HEK293 (cell line): ENCODE data around the gene XYLT2.

Experiments used
- CTCF ChIA-PET: fragments of 350-600 bp; formaldehyde crosslinking; extraction: SDS; loops from one replicate; lab custom pipeline; 2021; ENCODE audit warnings: antibody characterized with exemption; lab: Yijun Ruan, JAX
- POLR2A ChIA-PET: fragments of 300-600 bp; formaldehyde crosslinking; extraction: SDS; loops from one replicate; lab custom pipeline; 2020; ENCODE audit warnings: antibody characterized with exemption, inconsistent platforms; lab: Yijun Ruan, JAX
- H3K27ac ChIP-seq: fragments of 200-500 bp; sonication (Bioruptor generic); 2 replicates; pipeline ENCODE4 v1.5.1; 2014; ENCODE audit warnings: low read depth, low read length, control low read depth, inconsistent platforms; ENCODE audit errors: extremely low read depth
- H3K36me3 ChIP-seq, 2 experiments: fragments of 200-500 bp in 1 of 2; sonication (Bioruptor generic) in 1 of 2; 1 replicate in 1 of 2; 2 replicates in 1 of 2; pipeline ENCODE4 v1.5.1; 2014 to 2017; ENCODE audit warnings: inconsistent platforms in 2 of 2, low read length in 2 of 2; ENCODE audit not compliant: control insufficient read depth in 2 of 2, insufficient read depth in 1 of 2
- H3K4me1 ChIP-seq: fragments of 200-500 bp; sonication (Bioruptor generic); 2 replicates; pipeline ENCODE4 v1.5.1; 2014; ENCODE audit warnings: mild to moderate bottlenecking, low read length, inconsistent platforms; ENCODE audit not compliant: control insufficient read depth, insufficient read depth
- H3K4me3 ChIP-seq: 2 replicates; pipeline ENCODE4 v1.5.1; 2011; ENCODE audit warnings: low read depth, mild to moderate bottlenecking, control low read depth, low read length, moderate library complexity
- H3K9me3 ChIP-seq: fragments of 200-500 bp; sonication (Bioruptor generic); 2 replicates; pipeline ENCODE4 v1.5.1; 2014; ENCODE audit warnings: low read depth, low read length, inconsistent platforms; ENCODE audit not compliant: control insufficient read depth, insufficient read depth
- GLIS1 ChIP-seq: fragments of 450-650 bp; formaldehyde crosslinking; IDR thresholded peaks from 2 replicates; pipeline ENCODE4 v1.5.1; 2016; ENCODE audit warnings: missing biosample characterization, missing genetic modification characterization
- HOXC10 ChIP-seq: sonication (generic); formaldehyde crosslinking; IDR thresholded peaks from 2 replicates; pipeline ENCODE4 v1.8.1; 2023; ENCODE audit warnings: mild to moderate bottlenecking, missing genetic modification reagents
- KLF16 ChIP-seq: fragments of 450-650 bp; formaldehyde crosslinking; IDR thresholded peaks from 2 replicates; pipeline ENCODE4 v1.5.1; 2017; ENCODE audit warnings: missing biosample characterization, missing genetic modification characterization
- OSR2 ChIP-seq: fragments of 450-650 bp; formaldehyde crosslinking; IDR thresholded peaks from 2 replicates; pipeline ENCODE4 v1.5.1; 2016; ENCODE audit warnings: missing biosample characterization, missing genetic modification characterization
- RBAK ChIP-seq: fragments of 450-650 bp; formaldehyde crosslinking; IDR thresholded peaks from 2 replicates; pipeline ENCODE4 v1.5.1; 2016; ENCODE audit warnings: missing biosample characterization, missing genetic modification characterization
- SCRT2 ChIP-seq: fragments of 450-650 bp; formaldehyde crosslinking; IDR thresholded peaks from 2 replicates; pipeline ENCODE4 v1.5.1; 2016; ENCODE audit warnings: missing biosample characterization, missing genetic modification characterization
- SP3 ChIP-seq: fragments of 450-650 bp; formaldehyde crosslinking; IDR thresholded peaks from 2 replicates; pipeline ENCODE4 v1.5.1; 2016; ENCODE audit warnings: missing biosample characterization, missing genetic modification characterization
- ZBTB17 ChIP-seq: fragments of 450-650 bp; formaldehyde crosslinking; IDR thresholded peaks from 2 replicates; pipeline ENCODE4 v1.5.1; 2016; ENCODE audit warnings: missing biosample characterization, missing genetic modification characterization
- ZBTB20 ChIP-seq: fragments of 450-650 bp; formaldehyde crosslinking; IDR thresholded peaks from 2 replicates; pipeline ENCODE4 v1.5.1; 2016; ENCODE audit warnings: missing biosample characterization, missing genetic modification characterization
- ZNF133 ChIP-seq: fragments of 450-650 bp; formaldehyde crosslinking; IDR thresholded peaks from 2 replicates; pipeline ENCODE4 v1.5.1; 2016; ENCODE audit warnings: missing biosample characterization, missing genetic modification characterization
- ZNF146 ChIP-seq: fragments of 450-650 bp; formaldehyde crosslinking; IDR thresholded peaks from 2 replicates; pipeline ENCODE4 v1.5.1; 2016; ENCODE audit warnings: missing biosample characterization, missing genetic modification characterization
- ZNF174 ChIP-seq: fragments of 450-650 bp; formaldehyde crosslinking; IDR thresholded peaks from 2 replicates; pipeline ENCODE4 v1.5.0; 2017; ENCODE audit warnings: missing biosample characterization, mild to moderate bottlenecking, missing genetic modification characterization
- ZNF530 ChIP-seq: fragments of 450-650 bp; formaldehyde crosslinking; IDR thresholded peaks from 2 replicates; pipeline ENCODE4 v1.5.1; 2016; ENCODE audit warnings: low read depth, missing biosample characterization, missing genetic modification characterization
- ZNF549 ChIP-seq: fragments of 450-650 bp; IDR thresholded peaks from 2 replicates; pipeline ENCODE4 v1.5.1; 2018; ENCODE audit warnings: missing biosample characterization, missing genetic modification characterization, mild to moderate bottlenecking, inconsistent platforms, moderate library complexity
- ZNF626 ChIP-seq: fragments of 450-650 bp; sonication (Bioruptor Pico); formaldehyde crosslinking; IDR thresholded peaks from 2 replicates; pipeline ENCODE4 v1.5.1; 2018; ENCODE audit warnings: missing biosample characterization, missing genetic modification characterization, inconsistent platforms
- TF ChIP-seq, protein P1 (sequence below): fragments of 450-650 bp; formaldehyde crosslinking; IDR thresholded peaks from 2 replicates; pipeline ENCODE4 v1.5.1; 2016; ENCODE audit warnings: missing biosample characterization, missing genetic modification characterization
- TF ChIP-seq, protein P2 (sequence below): fragments of 450-650 bp; formaldehyde crosslinking; IDR thresholded peaks from 2 replicates; pipeline ENCODE4 v1.5.1; 2016; ENCODE audit warnings: missing biosample characterization, missing genetic modification characterization
- TF ChIP-seq, protein P3 (sequence below): fragments of 450-650 bp; formaldehyde crosslinking; IDR thresholded peaks from 2 replicates; pipeline ENCODE4 v1.5.1; 2016; ENCODE audit warnings: missing biosample characterization, missing genetic modification characterization
- TF ChIP-seq, protein P4 (sequence below): fragments of 450-650 bp; formaldehyde crosslinking; IDR thresholded peaks from 2 replicates; pipeline ENCODE4 v1.5.1; 2016; ENCODE audit warnings: missing biosample characterization, missing genetic modification characterization

XYLT2 gene

DNA sequence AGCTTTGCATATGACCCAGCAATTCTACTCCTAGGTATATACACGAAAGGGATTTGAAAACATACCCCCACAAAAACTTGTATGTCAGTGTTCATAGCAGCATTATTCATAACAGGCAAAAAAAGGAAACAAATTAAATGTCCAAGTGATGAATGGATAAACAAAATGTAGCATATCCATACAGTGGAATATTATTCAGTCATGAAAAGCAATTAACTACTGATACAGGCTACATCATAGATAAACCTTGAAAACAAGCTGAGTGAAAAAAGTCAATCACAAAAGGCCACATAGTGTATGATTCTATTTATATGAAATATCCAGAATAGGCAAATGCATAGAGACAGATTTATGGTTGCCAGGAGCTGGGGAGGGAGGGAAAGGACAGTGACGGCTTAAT, 27.8 kb downstream of the XYLT2 start:
- ChIA-PET CTCF (interaction anchor here (0.7 to 2.2 kb wide), 7 partner anchors 12 to 173 kb away, joined by 3 to 17 read pairs (median 5); partner anchors contain the start of gene LRRC59), POLR2A (interaction anchor here (1.3 to 3.6 kb wide), 5 partner anchors 9 to 23 kb away, joined by 3 to 15 read pairs (median 6); partner anchors contain the start of gene LRRC59)
- no peaks in the 10 kb centered on the region for H3K9me3 ChIP-seq
- H3K4me3 ChIP-seq = peak overlapping the region; percentile 97
- TF ChIP-seq ZNF146 = peak; percentile 100
- TF ChIP-seq, protein P1, sequence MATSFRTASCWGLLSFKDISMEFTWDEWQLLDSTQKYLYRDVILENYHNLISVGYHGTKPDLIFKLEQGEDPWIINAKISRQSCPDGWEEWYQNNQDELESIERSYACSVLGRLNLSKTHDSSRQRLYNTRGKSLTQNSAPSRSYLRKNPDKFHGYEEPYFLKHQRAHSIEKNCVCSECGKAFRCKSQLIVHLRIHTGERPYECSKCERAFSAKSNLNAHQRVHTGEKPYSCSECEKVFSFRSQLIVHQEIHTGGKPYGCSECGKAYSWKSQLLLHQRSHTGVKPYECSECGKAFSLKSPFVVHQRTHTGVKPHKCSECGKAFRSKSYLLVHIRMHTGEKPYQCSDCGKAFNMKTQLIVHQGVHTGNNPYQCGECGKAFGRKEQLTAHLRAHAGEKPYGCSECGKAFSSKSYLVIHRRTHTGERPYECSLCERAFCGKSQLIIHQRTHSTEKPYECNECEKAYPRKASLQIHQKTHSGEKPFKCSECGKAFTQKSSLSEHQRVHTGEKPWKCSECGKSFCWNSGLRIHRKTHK (tag by site-specific recombination) = no peak
- H3K4me1 ChIP-seq = peaks cover 8% of the 10 kb centered on the region
- H3K36me3 ChIP-seq = peaks cover 40 to 68% of the 10 kb centered on the region in 2 experiments
- peak overlapping the region; percentile 86 for H3K27ac ChIP-seq

DNA sequence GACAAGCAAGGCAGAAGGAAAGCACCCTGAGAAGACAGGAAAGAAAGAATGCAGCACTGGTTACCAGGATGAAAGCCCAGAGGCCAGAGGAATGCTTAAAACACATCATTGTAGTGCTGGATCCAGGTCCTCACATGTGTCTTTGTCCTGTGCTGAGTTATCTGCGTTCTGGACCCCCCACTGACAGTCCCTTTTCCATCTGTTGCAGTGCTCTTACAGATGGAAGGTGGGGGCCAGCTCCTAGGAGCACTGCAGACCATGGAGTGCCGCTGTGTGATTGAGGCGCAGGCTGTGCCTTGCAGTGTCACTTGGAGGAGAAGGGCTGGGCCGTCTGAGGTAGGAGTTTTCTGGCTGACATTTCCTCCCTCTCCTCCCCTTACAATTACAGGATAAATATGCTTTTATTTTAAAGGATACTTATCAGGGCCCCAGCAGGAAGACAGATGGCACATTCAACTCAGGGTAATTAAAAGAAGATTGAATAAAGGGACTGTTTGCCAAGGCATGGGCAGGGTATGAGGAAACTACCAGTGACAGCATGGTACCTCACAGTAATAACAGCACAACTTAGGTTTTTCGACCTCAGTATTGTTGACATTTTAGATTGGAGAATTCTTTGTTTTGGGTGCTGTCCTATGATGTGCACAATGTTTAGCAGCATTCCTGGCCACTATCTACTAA, 30.1 kb downstream of the XYLT2 start:
- no peaks in the 10 kb centered on the region for H3K9me3 ChIP-seq
- peaks cover 30 to 68% of the 10 kb centered on the region in 2 experiments for H3K36me3 ChIP-seq
- no peak overlapping the region for H3K4me3 ChIP-seq
- POLR2A ChIA-PET = interaction anchor here (0.6 to 3.6 kb wide), 3 partner anchors 14 to 289 kb away, joined by 3 to 15 read pairs (median 5); no protein-coding TSS in a partner anchor
- TF ChIP-seq ZBTB20 (no peak), GLIS1 (tag by site-specific recombination) (peak; percentile 51; the same call in 1 of the 2 replicates), ZNF626 (no peak), RBAK (tag by site-specific recombination) (no peak), SCRT2 (tag by site-specific recombination) (peak; percentile 42; the same call in 1 of the 2 replicates), OSR2 (tag by site-specific recombination) (no peak), ZNF174 (tag by site-specific recombination) (no peak), ZNF133 (tag by site-specific recombination) (no peak), HOXC10 (no peak), ZNF549 (tag by site-specific recombination) (no peak), SP3 (tag by site-specific recombination) (no peak), ZBTB17 (tag by site-specific recombination) (peak; percentile 39; the same call in 1 of the 2 replicates), ZNF530 (tag by site-specific recombination) (no peak), KLF16 (no peak)
- TF ChIP-seq, protein P2, sequence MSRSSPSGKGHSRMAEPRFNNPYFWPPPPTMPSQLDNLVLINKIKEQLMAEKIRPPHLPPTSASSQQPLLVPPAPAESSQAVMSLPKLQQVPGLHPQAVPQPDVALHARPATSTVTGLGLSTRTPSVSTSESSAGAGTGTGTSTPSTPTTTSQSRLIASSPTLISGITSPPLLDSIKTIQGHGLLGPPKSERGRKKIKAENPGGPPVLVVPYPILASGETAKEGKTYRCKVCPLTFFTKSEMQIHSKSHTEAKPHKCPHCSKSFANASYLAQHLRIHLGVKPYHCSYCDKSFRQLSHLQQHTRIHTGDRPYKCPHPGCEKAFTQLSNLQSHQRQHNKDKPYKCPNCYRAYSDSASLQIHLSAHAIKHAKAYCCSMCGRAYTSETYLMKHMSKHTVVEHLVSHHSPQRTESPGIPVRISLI (tag by site-specific recombination) = no peak
- TF ChIP-seq, protein P3, sequence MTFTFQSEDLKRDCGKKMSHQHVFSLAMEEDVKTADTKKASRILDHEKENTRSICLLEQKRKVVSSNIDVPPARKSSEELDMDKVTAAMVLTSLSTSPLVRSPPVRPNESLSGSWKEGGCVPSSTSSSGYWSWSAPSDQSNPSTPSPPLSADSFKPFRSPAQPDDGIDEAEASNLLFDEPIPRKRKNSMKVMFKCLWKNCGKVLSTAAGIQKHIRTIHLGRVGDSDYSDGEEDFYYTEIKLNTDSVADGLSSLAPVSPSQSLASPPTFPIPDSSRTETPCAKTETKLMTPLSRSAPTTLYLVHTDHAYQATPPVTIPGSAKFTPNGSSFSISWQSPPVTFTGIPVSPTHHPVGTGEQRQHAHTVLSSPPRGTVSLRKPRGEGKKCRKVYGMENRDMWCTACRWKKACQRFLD (tag by site-specific recombination) = no peak
- TF ChIP-seq, protein P4, sequence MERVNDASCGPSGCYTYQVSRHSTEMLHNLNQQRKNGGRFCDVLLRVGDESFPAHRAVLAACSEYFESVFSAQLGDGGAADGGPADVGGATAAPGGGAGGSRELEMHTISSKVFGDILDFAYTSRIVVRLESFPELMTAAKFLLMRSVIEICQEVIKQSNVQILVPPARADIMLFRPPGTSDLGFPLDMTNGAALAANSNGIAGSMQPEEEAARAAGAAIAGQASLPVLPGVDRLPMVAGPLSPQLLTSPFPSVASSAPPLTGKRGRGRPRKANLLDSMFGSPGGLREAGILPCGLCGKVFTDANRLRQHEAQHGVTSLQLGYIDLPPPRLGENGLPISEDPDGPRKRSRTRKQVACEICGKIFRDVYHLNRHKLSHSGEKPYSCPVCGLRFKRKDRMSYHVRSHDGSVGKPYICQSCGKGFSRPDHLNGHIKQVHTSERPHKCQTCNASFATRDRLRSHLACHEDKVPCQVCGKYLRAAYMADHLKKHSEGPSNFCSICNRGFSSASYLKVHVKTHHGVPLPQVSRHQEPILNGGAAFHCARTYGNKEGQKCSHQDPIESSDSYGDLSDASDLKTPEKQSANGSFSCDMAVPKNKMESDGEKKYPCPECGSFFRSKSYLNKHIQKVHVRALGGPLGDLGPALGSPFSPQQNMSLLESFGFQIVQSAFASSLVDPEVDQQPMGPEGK (tag by site-specific recombination) = no peak
- no peak overlapping the region for H3K27ac ChIP-seq
- peaks cover 8% of the 10 kb centered on the region for H3K4me1 ChIP-seq
- CTCF ChIA-PET = interaction anchor here (0.6 to 1.2 kb wide), 4 partner anchors 11 to 176 kb away, joined by 3 to 7 read pairs (median 4); partner anchors contain the start of gene LRRC59
